ENCODE measurements around the gene MTMR1. TPM values are rescaled to one million over a fixed set of nuclear protein-coding genes. Genes with fewer than 3 reads are reported as not detected.

MTMR1 gene
- total RNA-seq, 1 experiment from 2014 or later: 36.1 TPM

- Histone ChIP-seq H3K9me3 (ENCODE audit: control insufficient read depth, insufficient read depth, low read depth, low read length) (no peaks in the 10 kb centered on the region), H3K4me3 (ENCODE audit: low read depth in 2 of 2, low read length in 2 of 2) (no peak overlapping the region), H3K27ac (ENCODE audit: low read length) (no peak overlapping the region), H3K36me3 (ENCODE audit: control insufficient read depth, insufficient read depth, low read length) (no peaks in the 10 kb centered on the region), H3K27me3 (ENCODE audit: control insufficient read depth, insufficient read depth, low read length) (no peaks in the 10 kb centered on the region), H3K4me1 (ENCODE audit: control insufficient read depth, insufficient read depth, low read length) (no peaks in the 10 kb centered on the region)
- TF ChIP-seq TCF7L2 (IDR thresholded peaks at IDR 0.05; ENCODE audit: low read depth, low read length): no peak
- no peak for TF ChIP-seq POLR2AphosphoS5 (IDR thresholded peaks at IDR 0.05; ENCODE audit: low read depth, low read length)
- TF ChIP-seq REST (IDR thresholded peaks at IDR 0.05; ENCODE audit: insufficient read depth in 1 of 2, low read depth in 2 of 2, low read length in 1 of 2): no peak
- no peak for TF ChIP-seq CTCF (IDR thresholded peaks at IDR 0.05)
- TF ChIP-seq SIN3A (IDR thresholded peaks at IDR 0.05; ENCODE audit: borderline replicate concordance, insufficient read depth, low read depth, low read length): no peak
- BruUV-seq (replicated peaks): no TSS peak
- ATAC-seq (no peak), DNase-seq (ENCODE audit: low read depth, low spot score) (no peak)
- POLR2A ChIA-PET: no interaction called here
- intact Hi-C loops (cut with micrococcal nuclease; ENCODE audit: unreplicated experiment): loop anchor here (5.0 to 10.0 kb wide), 2 partner anchors 114 to 211 kb away; partner anchors contain the start of gene HMGB3
- CTCF ChIA-PET: interaction anchor here (1.3 kb wide), 1 partner anchor 155 kb away, joined by 4 read pairs; no protein-coding TSS in a partner anchor
- in situ Hi-C loops (cut with HindIII; ENCODE audit: low pct_unique_long_range_greater_than_20kb, low sequenced_read_pairs): no loop called here
These were observed 77.9 kb downstream of the MTMR1 start for GRCh38 chrX:150771116-150771515.

- H3K9me3 ChIP-seq (ENCODE audit: control insufficient read depth, insufficient read depth, low read depth, low read length): no peaks in the 10 kb centered on the region
- ChIA-PET CTCF (interaction anchor here (0.6 to 1.6 kb wide), 13 partner anchors 10 to 344 kb away, joined by 3 to 13 read pairs (median 4); no protein-coding TSS in a partner anchor), POLR2A (no interaction called here)
- H3K27ac ChIP-seq (ENCODE audit: low read length): no peak overlapping the region
- intact Hi-C loops (cut with micrococcal nuclease; ENCODE audit: unreplicated experiment): loop anchor here (5.0 to 10.0 kb wide), 2 partner anchors 112 to 210 kb away; partner anchors contain the start of gene HMGB3
- H3K4me3 ChIP-seq (ENCODE audit: low read depth in 2 of 2, low read length in 2 of 2): no peak overlapping the region
- H3K27me3 ChIP-seq (ENCODE audit: control insufficient read depth, insufficient read depth, low read length): no peaks in the 10 kb centered on the region
- in situ Hi-C loops (cut with HindIII; ENCODE audit: low pct_unique_long_range_greater_than_20kb, low sequenced_read_pairs): no loop called here
- peak; percentile 27 for DNase-seq (ENCODE audit: low read depth, low spot score)
- no peaks in the 10 kb centered on the region for H3K4me1 ChIP-seq (ENCODE audit: control insufficient read depth, insufficient read depth, low read length)
- H3K36me3 ChIP-seq (ENCODE audit: control insufficient read depth, insufficient read depth, low read length): no peaks in the 10 kb centered on the region
- TF ChIP-seq REST (IDR thresholded peaks at IDR 0.05; ENCODE audit: insufficient read depth in 1 of 2, low read depth in 2 of 2, low read length in 1 of 2) (no peak), TCF7L2 (IDR thresholded peaks at IDR 0.05; ENCODE audit: low read depth, low read length) (no peak), SIN3A (IDR thresholded peaks at IDR 0.05; ENCODE audit: borderline replicate concordance, insufficient read depth, low read depth, low read length) (no peak), POLR2AphosphoS5 (IDR thresholded peaks at IDR 0.05; ENCODE audit: low read depth, low read length) (no peak), CTCF (IDR thresholded peaks at IDR 0.05) (no peak)
- peak; percentile 95 for ATAC-seq
- no TSS peak for BruUV-seq (replicated peaks)
These were observed 79.2 kb downstream of the MTMR1 start for GRCh38 chrX:150772150-150772970.
